H1 (cell line): ENCODE data around the gene RPTOR. TPM values are rescaled to one million over a fixed set of nuclear protein-coding genes. Genes with fewer than 3 reads are reported as not detected.

ENCODE experiments used
- CTCF ChIA-PET: fragments of 300-600 bp; sonication (Branson Sonifier 250); formaldehyde crosslinking; loops from one replicate; lab custom pipeline; 2021; ENCODE audit not compliant: partially characterized antibody; lab: Charles Lee
- POLR2A ChIA-PET: fragments of 300-600 bp; sonication (Branson Sonifier 250); formaldehyde crosslinking; loops from one replicate; lab custom pipeline; 2021; ENCODE audit warnings: inconsistent platforms; ENCODE audit not compliant: partially characterized antibody; lab: Charles Lee
- DNase-seq, 2 experiments: peaks; one replicate each; pipeline versions ENCODE4 v3.0.0 to v3.0.0-alpha.2; 2010 to 2022; ENCODE audit warnings: low spot score in 2 of 2, low read depth in 1 of 2, mixed read lengths in 1 of 2
- FAIRE-seq: peaks from 2 replicates; lab custom pipeline; 2011; peaks lifted over from hg19 to GRCh38; lab: Jason Lieb, UNC
- H2AFZ ChIP-seq: 2 replicates; pipeline ENCODE4 v1.8.1; 2012; ENCODE audit warnings: low read length, inconsistent platforms
- H2AK5ac ChIP-seq: 2 replicates; pipeline ENCODE4 v1.6.1; 2013; ENCODE audit warnings: low read depth, low read length
- H2BK120ac ChIP-seq: replicated peaks from 2 replicates; pipeline ENCODE3; 2013; ENCODE audit warnings: low read depth, low read length, inconsistent platforms
- H2BK12ac ChIP-seq: 2 replicates; pipeline ENCODE4 v1.6.1; 2013; ENCODE audit warnings: low read depth, low read length
- H2BK15ac ChIP-seq: 2 replicates; pipeline ENCODE4 v1.6.1; 2013; ENCODE audit warnings: low read length
- H2BK20ac ChIP-seq: 2 replicates; pipeline ENCODE4 v1.6.1; 2013; ENCODE audit warnings: low read length
- H2BK5ac ChIP-seq: 2 replicates; pipeline ENCODE4 v1.6.1; 2013; ENCODE audit warnings: low read depth, low read length
- H3K14ac ChIP-seq: 2 replicates; pipeline ENCODE4 v1.6.1; 2013; ENCODE audit warnings: inconsistent platforms; ENCODE audit not compliant: insufficient read length
- H3K18ac ChIP-seq: 2 replicates; pipeline ENCODE4 v1.6.1; 2013; ENCODE audit warnings: low read length; ENCODE audit errors: extremely low read depth
- H3K23ac ChIP-seq: 2 replicates; pipeline ENCODE4 v1.6.1; 2013; ENCODE audit warnings: inconsistent platforms; ENCODE audit not compliant: insufficient read length
- H3K23me2 ChIP-seq: 2 replicates; pipeline ENCODE4 v1.6.1; 2013; ENCODE audit warnings: low read depth, low read length
- H3K27ac ChIP-seq: 2 replicates; pipeline ENCODE4 v1.6.1; 2011; ENCODE audit warnings: low read depth, low read length, inconsistent platforms
- H3K27me3 ChIP-seq, 4 experiments: replicated peaks in 1 of 4; 1 replicate in 1 of 4; 2 replicates in 3 of 4; pipeline versions ENCODE4 v1.6.1 to v1.8.1; 2011 to 2013; ENCODE audit warnings: low read length in 3 of 4, mild to moderate bottlenecking in 3 of 4, inconsistent platforms in 2 of 4, mixed read lengths in 2 of 4, moderate library complexity in 1 of 4; ENCODE audit not compliant: control insufficient read depth in 3 of 4, insufficient read depth in 3 of 4; ENCODE audit errors: extremely low read depth in 1 of 4
- H3K36me3 ChIP-seq, 4 experiments: 2 replicates each; pipeline versions ENCODE4 v1.6.1 to v1.8.1; 2011 to 2013; ENCODE audit warnings: mild to moderate bottlenecking in 4 of 4, low read length in 3 of 4, moderate library complexity in 2 of 4, control low read depth in 1 of 4, inconsistent platforms in 1 of 4; ENCODE audit not compliant: insufficient read depth in 4 of 4, control insufficient read depth in 2 of 4
- H3K4ac ChIP-seq: replicated peaks from 2 replicates; pipeline ENCODE3; 2013; ENCODE audit warnings: low read length, low read depth, mixed read lengths, inconsistent platforms; ENCODE audit not compliant: insufficient read length
- H3K4me1 ChIP-seq, 4 experiments: replicated peaks in 1 of 4; 1 replicate in 1 of 4; 2 replicates in 3 of 4; pipeline versions ENCODE4 v1.6.1 to v1.8.1; 2011 to 2013; ENCODE audit warnings: low read length in 3 of 4, inconsistent platforms in 2 of 4, mixed read lengths in 1 of 4; ENCODE audit not compliant: insufficient read depth in 4 of 4, control insufficient read depth in 3 of 4
- H3K4me2 ChIP-seq, 2 experiments: 2 replicates each; pipeline versions ENCODE4 v1.6.1 to v1.8.1; 2011 to 2013; ENCODE audit warnings: low read depth in 2 of 2, low read length in 2 of 2, control low read depth in 1 of 2, inconsistent platforms in 1 of 2, mild to moderate bottlenecking in 1 of 2; ENCODE audit not compliant: insufficient read depth in 1 of 2
- H3K4me3 ChIP-seq, 4 experiments: fragments of 200-600, 300-600 bp in 1 of 4; sonication (generic), shearing (Covaris generic), sonication (Bioruptor Twin) in 1 of 4; 2 replicates each; pipeline versions ENCODE4 v1.5.1 to v1.8.1; 2011 to 2016; ENCODE audit warnings: low read length in 4 of 4, low read depth in 3 of 4, control low read depth in 2 of 4, inconsistent platforms in 2 of 4, mild to moderate bottlenecking in 2 of 4, mixed read lengths in 1 of 4, moderate library complexity in 1 of 4; ENCODE audit not compliant: insufficient read depth in 2 of 4; ENCODE audit errors: extremely low read depth in 1 of 4
- H3K56ac ChIP-seq: replicated peaks from 2 replicates; pipeline ENCODE3; 2013; ENCODE audit warnings: low read depth, mild to moderate bottlenecking, mixed read lengths, low read length, inconsistent platforms; ENCODE audit not compliant: insufficient read length
- H3K79me1 ChIP-seq: 2 replicates; pipeline ENCODE4 v1.6.1; 2013; ENCODE audit warnings: low read depth, low read length, control low read depth
- H3K79me2 ChIP-seq, 2 experiments: 2 replicates each; pipeline versions ENCODE4 v1.6.1 to v1.8.1; 2012 to 2013; ENCODE audit warnings: low read length in 2 of 2, mild to moderate bottlenecking in 2 of 2, inconsistent platforms in 1 of 2; ENCODE audit not compliant: insufficient read depth in 2 of 2, control insufficient read depth in 1 of 2
- H3K9ac ChIP-seq, 4 experiments: replicated peaks in 1 of 4; 1 replicate in 1 of 4; 2 replicates in 3 of 4; pipeline versions ENCODE4 v1.6.1 to v1.8.1; 2011 to 2013; ENCODE audit warnings: low read depth in 3 of 4, low read length in 3 of 4, control low read depth in 2 of 4, mild to moderate bottlenecking in 2 of 4, moderate library complexity in 2 of 4, inconsistent platforms in 1 of 4; ENCODE audit errors: extremely low read depth in 1 of 4
- H3K9me3 ChIP-seq, 2 experiments: 2 replicates each; pipeline versions ENCODE4 v1.6.1 to v1.8.1; 2012 to 2013; ENCODE audit warnings: mild to moderate bottlenecking in 2 of 2, moderate library complexity in 2 of 2, control low read depth in 1 of 2, inconsistent platforms in 1 of 2, low read depth in 1 of 2, low read length in 1 of 2, mixed read lengths in 1 of 2; ENCODE audit not compliant: insufficient read depth in 2 of 2
- H4K20me1 ChIP-seq, 2 experiments: replicated peaks in 1 of 2; 2 replicates each; pipeline versions ENCODE3 to v1.8.1; 2011 to 2013; ENCODE audit warnings: inconsistent platforms in 2 of 2, low read length in 2 of 2, mild to moderate bottlenecking in 1 of 2; ENCODE audit not compliant: insufficient read depth in 2 of 2, control insufficient read depth in 1 of 2
- H4K5ac ChIP-seq: 2 replicates; pipeline ENCODE4 v1.6.1; 2013; ENCODE audit warnings: low read length, low read depth, mixed read lengths, inconsistent platforms; ENCODE audit not compliant: insufficient read length
- H4K8ac ChIP-seq: 2 replicates; pipeline ENCODE4 v1.8.0; 2013; ENCODE audit warnings: mild to moderate bottlenecking, moderate library complexity, low read length, inconsistent platforms; ENCODE audit not compliant: insufficient read depth; ENCODE audit errors: extremely low read depth
- H4K91ac ChIP-seq: replicated peaks from 2 replicates; pipeline ENCODE3; 2013; ENCODE audit warnings: low read length, mixed read lengths, inconsistent platforms; ENCODE audit not compliant: insufficient read length
- POLR2AphosphoS5 ChIP-seq: IDR thresholded peaks from 2 replicates; pipeline ENCODE4 v1.6.1; 2011; ENCODE audit warnings: low read depth, low read length
- SAP30 ChIP-seq: fragments of 300-600 bp; sonication (generic); IDR thresholded peaks from 2 replicates; pipeline ENCODE4 v1.7.1; 2012; ENCODE audit warnings: low read length, moderate library complexity, mild to moderate bottlenecking, inconsistent platforms; ENCODE audit not compliant: insufficient read depth, insufficient replicate concordance
- SIRT6 ChIP-seq: IDR thresholded peaks from one replicate; pipeline ENCODE4 v1.7.1; 2012; ENCODE audit warnings: low read length, inconsistent platforms
- TBP ChIP-seq: IDR thresholded peaks from 2 replicates; pipeline ENCODE4 v1.6.1; 2011; ENCODE audit warnings: low read depth, low read length, improper control_type of control experiment
- WGBS, 2 experiments: shearing (Covaris generic) in 1 of 2; methylation state at CpG; one replicate each; pipeline versions ENCODE4 v1.1.6 to v1.1.7; 2013 to 2015; ENCODE audit warnings: low lambda C conversion rate in 2 of 2, mixed read lengths in 2 of 2, inconsistent platforms in 1 of 2, low coverage in 1 of 2, missing lambda C conversion rate in 1 of 2; ENCODE audit not compliant: insufficient replicate concordance in 2 of 2, insufficient coverage in 1 of 2, insufficient read length in 1 of 2; ENCODE audit errors: extremely low coverage in 1 of 2, missing lambda C conversion rate in 1 of 2; 5-methylcytosine and 5-hydroxymethylcytosine counted together
- polyA plus RNA-seq, 7 experiments: library from polyadenylated mRNA; depleted of rRNA in 3 of 7; stranded (reverse) in 5 of 7; unstranded in 2 of 7; fragments of >200 nt in 5 of 7; fragments of 200-250 nt in 2 of 7; gene quantifications; 1 replicate in 5 of 7; 2 replicates in 1 of 7; 4 replicates in 1 of 7; pipeline versions ENCODE4 v1.2.1 to v1.2.3, GENCODE V29; 2011 to 2013; ENCODE audit warnings: missing spikeins in 2 of 7, mixed read lengths in 2 of 7
- total RNA-seq: library from RNA; stranded (reverse); fragmentation: NEBNext Ultra II Directional; extraction: Animal tissue kit (Norgen Biotek cat#: 25700); gene quantifications from 2 replicates; pipeline ENCODE4 v1.2.1, GENCODE V29; 2021
- TF ChIP-seq, protein P1 (sequence below): IDR thresholded peaks from 2 replicates; pipeline ENCODE4 v1.6.1; 2011; ENCODE audit warnings: low read depth, mild to moderate bottlenecking, low read length; ENCODE audit not compliant: insufficient read depth

RPTOR gene
- total and polyA plus RNA-seq, 2 of the 8 experiments (the other 6 are each of a cell fraction or from before 2014, with no cell fraction given): 6.9 to 28.7 TPM

DNA sequence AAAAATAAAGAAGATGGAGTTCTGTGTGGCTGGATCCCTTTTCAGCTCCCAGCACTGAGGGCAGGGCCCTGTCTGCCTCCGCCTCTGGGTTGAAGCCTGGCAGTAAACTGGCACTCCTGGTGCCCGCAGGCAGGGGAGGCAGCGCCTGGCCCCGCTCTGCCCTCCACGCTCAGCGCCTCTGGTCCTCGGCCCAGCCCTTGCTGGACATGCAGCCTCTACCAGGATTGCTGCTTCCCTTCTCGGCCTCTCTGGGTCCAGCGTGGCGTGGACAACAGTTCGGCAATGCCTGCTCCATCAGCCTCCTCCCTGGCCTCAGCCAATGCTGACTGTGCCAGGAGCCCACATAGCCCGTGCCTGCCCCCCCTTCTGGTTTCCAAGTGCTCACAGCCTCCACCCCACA is 362.6 kb downstream of the RPTOR start:
- H3K9me3 ChIP-seq: no peaks in the 10 kb centered on the region
- no peak overlapping the region for H3K4me3 ChIP-seq
- no peak overlapping the region for H4K91ac ChIP-seq
- H2BK120ac ChIP-seq: no peak overlapping the region
- ChIA-PET POLR2A (interaction anchor here (0.6 kb wide), 1 partner anchor 623 kb away, joined by 3 read pairs; no protein-coding TSS in a partner anchor), CTCF (interaction anchor here (0.6 to 1.4 kb wide), 5 partner anchors 9 to 300 kb away, joined by 3 to 4 read pairs (median 3); no protein-coding TSS in a partner anchor)
- H2BK12ac ChIP-seq: no peak overlapping the region
- H2BK20ac ChIP-seq: no peak overlapping the region
- no peaks in the 10 kb centered on the region for H3K23me2 ChIP-seq
- no peak for DNase-seq
- H3K4me1 ChIP-seq: no peaks in the 10 kb centered on the region
- H4K8ac ChIP-seq: no peak overlapping the region
- no peak overlapping the region for H3K18ac ChIP-seq
- no peaks in the 10 kb centered on the region for H3K36me3 ChIP-seq
- WGBS, 2 experiments: 89% methylated on average over 12 of the region's 12 CpGs; no CpG with 5 or more reads in 1 of the 2 experiments
- peaks cover 2 to 3% of the 10 kb centered on the region in 2 experiments for H4K20me1 ChIP-seq
- H2AK5ac ChIP-seq: no peak overlapping the region
- H3K79me2 ChIP-seq: no peaks in the 10 kb centered on the region
- peak overlapping the region; percentile 16; the same call in 1 of the 2 replicates for H2BK5ac ChIP-seq
- FAIRE-seq: no peak
- no peak overlapping the region for H3K9ac ChIP-seq
- no peak overlapping the region for H3K23ac ChIP-seq
- no peak overlapping the region for H2AFZ ChIP-seq
- H4K5ac ChIP-seq: no peak overlapping the region
- H3K4me2 ChIP-seq: no peak overlapping the region
- no peak overlapping the region for H3K56ac ChIP-seq
- H3K27me3 ChIP-seq: no peaks in the 10 kb centered on the region
- no peak overlapping the region for H3K27ac ChIP-seq
- no peak overlapping the region for H3K4ac ChIP-seq
- no peak overlapping the region for H3K14ac ChIP-seq
- H3K79me1 ChIP-seq: no peaks in the 10 kb centered on the region
- H2BK15ac ChIP-seq: no peak overlapping the region
- TF ChIP-seq SIRT6 (no peak), TBP (no peak), POLR2AphosphoS5 (no peak), SAP30 (no peak)
- TF ChIP-seq, protein P1, sequence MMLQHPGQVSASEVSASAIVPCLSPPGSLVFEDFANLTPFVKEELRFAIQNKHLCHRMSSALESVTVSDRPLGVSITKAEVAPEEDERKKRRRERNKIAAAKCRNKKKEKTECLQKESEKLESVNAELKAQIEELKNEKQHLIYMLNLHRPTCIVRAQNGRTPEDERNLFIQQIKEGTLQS: no peak
